ENCODE measurements around the gene ITPRIPL1.
"Not testable (repeated sequence)": the region's sequence is repeated elsewhere in the genome, so short reads cannot be mapped to it uniquely, and the experiment has no call there.

ITPRIPL1 gene, protein sequence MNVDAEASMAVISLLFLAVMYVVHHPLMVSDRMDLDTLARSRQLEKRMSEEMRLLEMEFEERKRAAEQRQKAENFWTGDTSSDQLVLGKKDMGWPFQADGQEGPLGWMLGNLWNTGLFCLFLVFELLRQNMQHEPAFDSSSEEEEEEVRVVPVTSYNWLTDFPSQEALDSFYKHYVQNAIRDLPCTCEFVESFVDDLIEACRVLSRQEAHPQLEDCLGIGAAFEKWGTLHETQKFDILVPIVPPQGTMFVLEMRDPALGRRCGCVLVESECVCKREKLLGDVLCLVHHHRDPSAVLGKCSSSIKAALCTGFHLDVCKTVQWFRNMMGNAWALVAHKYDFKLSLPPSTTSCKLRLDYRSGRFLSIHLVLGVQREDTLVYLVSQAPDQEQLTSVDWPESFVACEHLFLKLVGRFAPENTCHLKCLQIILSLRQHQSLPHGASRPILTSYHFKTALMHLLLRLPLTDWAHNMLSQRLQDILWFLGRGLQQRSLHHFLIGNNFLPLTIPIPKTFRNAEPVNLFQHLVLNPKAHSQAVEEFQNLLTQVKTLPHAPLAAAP

DNA sequence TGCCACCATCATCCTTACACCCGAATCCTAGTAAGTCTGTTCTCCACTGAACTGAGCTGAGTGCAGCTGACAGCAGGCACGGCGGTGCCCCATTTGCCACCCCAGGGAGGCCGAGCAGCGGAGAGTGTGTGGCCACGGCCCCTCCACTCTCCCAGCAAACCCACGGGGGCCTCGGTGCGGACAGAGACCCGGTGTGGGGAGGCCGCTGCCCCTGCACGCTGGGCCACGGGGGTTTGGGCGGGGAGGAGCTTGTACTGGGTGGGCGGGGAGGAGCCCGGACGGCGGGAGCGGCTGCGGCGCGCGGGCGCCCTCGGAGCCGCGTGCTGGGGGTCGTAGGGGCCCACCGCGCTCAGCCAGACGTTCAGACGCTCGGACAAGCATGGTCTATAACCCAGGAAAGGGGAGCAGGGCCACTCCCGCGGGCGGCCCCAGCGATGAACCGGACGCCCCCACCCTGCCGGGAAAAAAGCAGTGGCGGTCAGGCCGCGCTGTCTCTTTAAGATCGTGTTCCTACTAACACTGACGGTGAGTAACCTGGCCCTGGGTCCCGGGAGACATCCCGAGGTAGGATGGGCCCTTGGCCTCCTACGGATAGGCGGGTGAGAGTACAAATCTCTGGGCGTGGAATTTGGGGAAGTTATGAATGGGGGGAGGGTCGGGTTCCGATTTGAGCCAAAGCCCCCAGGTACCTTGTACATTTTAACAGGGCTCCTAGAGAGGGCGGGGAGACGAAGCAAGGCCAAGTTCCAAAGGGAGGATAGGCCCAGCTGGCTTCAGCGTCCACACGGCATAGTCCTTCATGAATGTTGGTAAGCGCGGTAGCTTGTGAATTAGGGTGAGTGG lies at the start of gene ITPRIPL1:
Gene ITPRIPL1, plus strand, starts transcription at position 277 of the 843 bp plus-strand sequence. Its CDS starts 523 bp downstream, at position 800.
- DNase-seq (ENCODE audit: low spot score), result peak; percentile 63

DNA sequence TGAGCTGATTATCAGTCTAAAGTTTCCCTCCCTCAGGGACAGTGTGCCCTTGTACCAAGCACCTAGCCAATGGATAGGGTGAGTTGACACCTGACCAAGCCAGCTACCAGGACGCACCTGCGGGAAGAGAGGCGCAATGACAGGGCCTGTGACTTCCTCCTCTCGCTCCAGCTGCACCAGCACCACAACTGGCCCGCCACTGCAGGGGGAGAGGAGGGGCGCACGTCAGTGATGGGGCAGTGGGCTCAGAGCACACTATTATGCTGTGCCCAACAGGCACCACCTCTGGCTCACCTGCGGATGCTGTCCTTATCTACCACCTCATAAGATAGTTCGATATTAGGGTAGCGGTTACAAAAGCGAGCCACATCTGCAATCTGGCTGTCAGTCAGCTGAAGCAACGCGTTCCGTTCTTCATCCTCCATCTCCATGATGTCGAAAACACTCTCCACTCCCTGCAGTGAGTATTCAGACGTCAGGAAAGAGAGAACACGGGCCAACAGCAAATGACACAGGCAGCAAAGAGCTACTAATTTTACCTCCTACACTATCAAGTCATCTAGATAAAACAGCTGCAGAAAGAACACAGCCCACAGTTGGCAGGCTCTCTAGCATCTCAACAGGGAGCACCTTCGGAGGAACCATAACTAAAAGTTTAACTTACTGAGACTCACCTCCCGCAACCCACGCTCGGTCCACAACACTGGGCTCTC lies 48.2 kb upstream of the ITPRIPL1 start:
- no peak for DNase-seq (ENCODE audit: low spot score)

DNA sequence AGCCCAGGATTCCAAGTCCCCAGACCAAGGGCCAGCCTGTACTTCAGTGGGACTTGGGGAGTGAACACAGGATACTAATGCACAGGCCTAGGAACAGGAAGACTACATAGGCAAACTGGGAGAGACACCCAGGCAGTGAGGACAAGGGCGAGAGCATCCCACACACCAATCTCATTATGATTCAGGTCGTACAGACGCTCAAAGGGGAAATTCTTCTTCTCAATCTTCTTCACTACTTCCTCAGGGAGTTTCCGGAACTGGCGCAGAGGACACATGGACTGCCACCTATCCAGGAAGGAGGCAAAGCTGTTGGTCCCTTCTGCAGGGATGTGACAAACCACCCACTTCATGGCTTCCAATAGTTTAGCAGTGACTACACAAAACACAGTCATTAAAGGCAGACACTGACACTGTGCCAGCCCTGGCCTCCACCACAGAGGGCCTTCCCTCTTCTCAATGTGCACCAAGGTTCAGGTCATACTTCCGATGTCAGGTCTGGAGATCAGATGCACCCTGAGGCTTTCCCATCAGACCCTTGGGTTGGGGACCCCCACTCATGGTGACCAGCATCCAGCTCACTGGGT lies 37.8 kb upstream of the ITPRIPL1 start:
- no peak for DNase-seq (ENCODE audit: low spot score)

DNA sequence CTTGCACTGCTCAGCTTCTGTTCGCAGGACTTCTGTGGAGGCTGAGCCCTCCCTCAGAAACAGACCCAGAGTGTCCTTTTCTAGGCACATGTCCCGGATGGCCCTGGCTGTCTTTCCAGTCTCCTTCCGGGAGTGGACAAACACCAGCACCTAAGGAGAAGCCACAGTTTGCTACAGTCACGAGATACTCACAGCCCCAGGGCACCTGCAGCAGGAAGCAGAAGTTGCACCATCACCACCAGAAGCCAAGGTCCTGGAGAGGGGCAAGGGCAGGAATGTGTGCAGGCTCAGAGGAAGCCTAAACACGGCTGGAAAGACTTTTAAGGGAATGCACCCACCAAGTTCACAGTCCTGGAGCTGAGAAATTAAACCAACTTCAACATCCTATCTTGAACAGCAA lies 33.4 kb upstream of the ITPRIPL1 start:
- no peak for DNase-seq (ENCODE audit: low spot score)

DNA sequence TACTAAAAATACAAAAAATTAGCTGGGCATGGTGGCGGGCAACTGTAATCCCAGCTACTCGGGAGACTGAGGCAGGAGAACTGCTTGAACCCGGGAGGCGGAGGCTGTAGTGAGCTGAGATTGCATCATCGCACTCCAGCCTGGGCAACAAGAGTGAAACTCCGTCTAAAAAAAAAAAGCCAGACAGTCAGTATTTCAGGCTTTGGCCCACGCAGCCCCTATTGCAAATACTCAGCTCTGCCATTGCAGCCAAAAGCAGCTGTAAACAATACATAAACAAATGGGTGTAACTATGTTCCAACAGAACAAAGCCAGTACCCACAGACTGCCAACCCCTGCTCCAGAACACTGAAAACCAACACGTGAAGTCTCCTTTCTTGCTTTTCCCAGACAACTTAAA lies 30.8 kb upstream of the ITPRIPL1 start:
- DNase-seq (ENCODE audit: low spot score), result not testable (repeated sequence)

DNA sequence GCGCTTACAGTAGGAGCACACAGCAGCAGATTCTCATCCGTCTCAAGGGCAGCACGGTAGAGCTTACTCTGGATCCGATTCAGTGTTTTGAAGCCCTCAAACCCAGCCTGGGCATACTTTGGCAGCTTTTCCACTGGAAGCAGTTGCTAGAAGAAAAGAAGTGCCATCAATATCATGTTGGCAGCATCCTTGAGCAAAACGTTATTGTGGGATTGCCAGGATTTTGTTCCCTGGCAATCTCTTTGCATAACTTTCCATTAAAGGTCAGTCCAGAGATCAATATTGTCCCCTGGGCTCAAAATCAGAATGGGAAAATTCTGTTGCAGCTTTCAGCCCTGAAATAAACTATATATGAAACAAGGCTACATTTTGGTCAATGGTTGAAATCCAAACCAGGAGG lies 28.2 kb upstream of the ITPRIPL1 start:
- no peak for DNase-seq (ENCODE audit: low spot score)

DNA sequence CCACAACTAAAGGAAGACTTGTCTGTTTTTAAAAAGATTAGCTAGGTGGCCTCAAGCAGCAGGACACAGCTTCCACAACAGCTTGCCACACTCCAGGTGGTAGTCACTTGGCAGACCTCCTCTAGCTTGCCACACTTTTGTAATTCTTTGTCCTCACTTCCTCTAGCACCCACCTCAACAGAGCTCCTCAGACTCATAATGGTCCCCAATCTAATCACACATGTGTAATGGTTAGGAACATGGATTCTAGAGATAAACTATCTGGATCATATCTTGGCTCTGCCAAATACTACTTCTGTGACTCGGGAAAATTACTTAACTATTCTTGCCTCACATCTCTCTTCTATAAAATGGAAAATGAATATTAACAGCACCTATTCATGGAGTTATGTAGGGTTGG lies 23.3 kb upstream of the ITPRIPL1 start:
- DNase-seq (ENCODE audit: low spot score), result no peak

DNA sequence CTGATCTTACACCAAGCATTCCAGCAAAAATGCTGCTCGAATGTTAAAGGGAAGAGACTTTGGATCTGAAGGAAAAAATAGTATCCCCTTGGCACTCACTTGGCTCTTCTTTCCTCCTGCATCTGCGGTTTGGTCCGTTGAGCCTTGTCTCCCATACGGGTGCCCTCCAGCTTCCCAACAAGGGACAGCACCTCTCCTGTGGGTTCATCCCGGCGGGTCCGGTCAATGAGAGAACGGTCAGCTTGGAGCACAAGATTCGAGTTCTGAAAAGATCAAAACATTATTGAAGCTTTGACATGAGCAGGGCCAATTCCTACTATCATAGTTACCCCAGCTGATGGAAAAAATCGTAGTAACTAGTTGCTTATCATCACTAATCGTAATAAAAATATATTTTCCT lies 20.5 kb upstream of the ITPRIPL1 start:
- DNase-seq (ENCODE audit: low spot score), result no peak

DNA sequence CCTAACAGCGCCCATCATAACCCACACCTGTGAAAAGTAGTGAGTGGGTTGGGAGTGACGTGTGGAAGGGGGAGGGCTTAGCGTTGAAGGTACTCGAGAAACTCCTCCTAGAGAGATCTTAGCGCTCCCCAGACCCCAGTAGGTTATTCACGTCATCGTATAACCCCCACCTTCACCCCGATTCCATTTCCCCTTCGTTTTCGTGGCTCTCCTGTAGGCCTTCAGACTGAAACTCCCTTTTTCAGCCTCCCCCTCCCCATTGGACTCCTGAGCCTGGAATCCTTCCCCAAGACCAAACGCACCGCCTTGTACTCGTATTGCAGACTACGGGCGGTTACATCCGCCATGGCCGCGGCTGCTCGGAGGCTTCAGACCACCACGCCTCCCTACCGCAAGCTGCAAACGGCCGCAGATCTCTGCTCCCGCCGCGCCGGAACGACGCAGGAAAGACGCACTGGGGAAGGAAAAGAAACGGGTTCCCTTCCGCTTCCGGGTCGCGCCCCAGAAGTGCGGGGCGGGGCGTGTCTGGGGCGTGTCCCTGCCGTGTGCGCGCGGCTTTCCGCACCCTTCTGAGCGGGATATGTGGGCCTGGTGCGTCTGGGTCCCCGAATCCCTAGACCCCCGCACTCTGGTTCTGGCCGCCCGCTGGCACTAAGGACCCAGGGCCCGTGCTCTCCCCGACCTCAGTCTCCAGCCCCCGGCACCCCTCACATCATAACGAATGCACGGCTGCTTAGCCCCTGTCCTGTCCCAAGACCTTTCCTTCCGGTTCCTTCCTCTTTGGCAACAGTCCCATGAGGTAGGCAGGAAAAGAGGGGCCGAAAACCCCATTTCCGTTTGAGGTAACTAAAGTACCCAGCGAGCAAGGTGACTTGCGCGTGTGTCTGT lies 19.8 kb upstream of the ITPRIPL1 start, which contains the start of gene SNRNP200:
Gene SNRNP200, minus strand, starts transcription at position 456 of the 888 bp plus-strand sequence. Its CDS starts 109 bp downstream, at position 347.
- DNase-seq (ENCODE audit: low spot score), result peak; percentile 91

DNA sequence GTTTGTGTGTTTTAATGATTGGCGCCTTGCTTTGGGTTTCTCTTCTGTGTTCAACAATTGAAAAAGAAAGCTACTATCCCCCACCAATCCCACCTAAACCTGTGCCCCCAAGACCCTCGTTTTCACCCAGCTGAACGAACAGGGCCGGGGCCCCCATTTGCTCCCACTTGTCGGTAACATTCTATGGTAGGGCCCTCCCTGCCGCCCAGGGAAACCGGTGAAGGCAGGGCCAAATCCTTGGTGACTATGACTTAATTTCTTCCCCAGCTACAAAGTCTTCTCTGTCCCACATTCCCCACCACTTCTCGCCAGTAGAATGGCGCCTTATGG lies 19.2 kb upstream of the ITPRIPL1 start:
- DNase-seq (ENCODE audit: low spot score), result no peak

DNA sequence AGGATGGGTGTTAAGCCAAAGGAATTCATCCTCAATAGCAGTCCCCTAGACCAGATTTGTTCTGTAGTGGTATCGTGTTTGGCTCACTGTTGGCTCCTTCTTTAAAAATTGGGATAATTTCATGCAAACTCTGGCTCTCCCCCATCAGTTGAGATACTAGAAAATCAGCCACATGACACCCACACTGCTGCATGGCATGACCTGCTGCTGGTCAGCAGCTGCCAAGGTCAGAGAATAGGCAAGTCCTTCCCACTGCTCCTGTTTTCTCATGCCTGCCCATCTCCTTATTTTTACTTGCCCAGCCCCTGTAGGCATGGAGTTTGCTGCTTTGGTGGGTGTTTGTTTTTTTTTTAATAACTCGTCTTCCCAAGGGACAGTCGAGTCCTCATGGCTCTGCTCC lies 18.7 kb upstream of the ITPRIPL1 start:
- no peak for DNase-seq (ENCODE audit: low spot score)

DNA sequence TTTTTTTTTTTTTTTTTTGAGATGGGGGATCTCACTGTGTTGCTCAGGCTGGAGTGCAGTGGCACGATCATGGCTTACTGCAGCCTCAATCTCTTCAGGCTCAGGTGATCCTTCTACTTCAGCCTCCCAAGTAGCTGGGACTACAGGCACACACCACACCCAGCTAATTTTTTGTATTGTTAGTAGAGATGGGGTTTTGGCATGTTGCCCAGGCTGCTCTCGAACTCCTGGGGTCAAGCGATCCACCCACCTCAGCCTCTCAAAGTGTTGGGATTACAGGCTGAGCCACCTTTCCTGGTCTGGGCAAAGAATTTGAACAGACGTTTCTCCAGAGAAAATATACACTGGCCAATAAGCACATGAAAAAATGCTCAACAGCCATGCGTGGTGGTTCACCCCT lies 16.9 kb upstream of the ITPRIPL1 start:
- DNase-seq (ENCODE audit: low spot score), result no peak

DNA sequence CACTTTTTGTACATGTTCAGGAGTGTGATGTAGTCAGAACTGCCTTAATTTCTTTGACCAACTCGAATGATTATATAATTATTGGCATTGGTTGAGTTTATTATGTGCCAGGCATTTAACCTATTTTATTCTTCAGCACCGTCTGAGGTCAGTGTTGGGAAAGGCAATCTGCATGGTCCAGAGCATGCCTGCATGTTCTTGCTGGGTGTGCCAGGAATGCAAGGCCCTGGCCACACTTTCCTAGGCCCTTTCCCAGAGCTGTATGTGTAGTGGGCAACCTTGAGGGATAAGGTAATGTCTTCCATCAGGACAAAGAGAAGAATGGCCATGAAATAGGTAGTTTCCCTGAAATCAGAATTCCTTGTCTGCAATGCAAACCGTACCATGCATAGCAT lies 10.1 kb upstream of the ITPRIPL1 start:
- DNase-seq (ENCODE audit: low spot score), result no peak

DNA sequence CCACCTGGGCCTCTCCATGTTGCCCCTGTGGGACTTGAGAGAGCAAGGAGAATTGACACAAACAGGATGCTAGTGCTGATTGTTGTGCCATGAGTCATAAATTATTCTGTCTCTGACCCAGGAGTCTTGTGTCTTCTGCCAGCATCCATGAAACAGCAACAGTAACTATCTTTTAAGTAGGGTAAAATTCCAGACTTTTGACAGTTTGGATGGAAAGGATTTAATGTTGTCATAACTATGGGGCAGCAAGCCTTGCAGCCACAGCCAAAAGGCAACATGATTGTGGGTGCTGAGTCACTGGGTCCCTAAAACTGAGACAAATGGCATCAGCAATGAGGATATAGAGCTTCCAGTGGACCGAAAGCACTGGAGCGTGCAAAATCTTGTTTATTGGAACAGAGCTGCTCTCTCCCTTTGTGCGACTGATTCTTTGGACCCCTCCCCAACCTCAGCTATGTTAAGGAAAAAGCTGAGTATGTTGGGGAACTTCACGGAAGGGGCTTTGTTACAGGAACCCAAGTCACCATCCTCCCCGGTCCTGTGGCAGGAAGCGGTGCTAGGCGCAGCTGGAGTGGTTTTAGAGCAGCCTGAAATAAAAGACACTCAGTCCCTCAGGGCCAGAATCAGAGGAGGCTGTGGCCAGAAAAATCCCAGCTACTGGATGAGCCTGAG lies 9.6 kb upstream of the ITPRIPL1 start:
- no peak for DNase-seq (ENCODE audit: low spot score)

DNA sequence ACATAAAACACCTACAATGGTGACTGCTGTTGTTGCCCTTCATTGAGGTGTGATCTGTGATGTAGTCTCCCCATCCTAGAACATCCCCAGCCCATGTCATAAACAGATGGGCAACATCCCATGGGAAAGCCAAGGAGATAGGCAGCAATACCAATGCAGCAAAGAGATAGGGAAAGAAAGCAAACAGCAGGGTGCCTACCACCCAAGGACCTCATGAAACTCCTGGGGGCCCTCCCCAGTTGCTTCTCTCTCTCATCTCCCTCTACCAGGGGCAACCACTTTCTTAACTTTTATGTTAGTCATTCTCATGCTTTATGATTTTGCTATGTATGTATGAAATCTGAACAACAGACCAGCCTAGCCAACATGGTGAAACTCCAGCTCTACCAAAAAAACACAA lies 8.1 kb upstream of the ITPRIPL1 start:
- no peak for DNase-seq (ENCODE audit: low spot score)

DNA sequence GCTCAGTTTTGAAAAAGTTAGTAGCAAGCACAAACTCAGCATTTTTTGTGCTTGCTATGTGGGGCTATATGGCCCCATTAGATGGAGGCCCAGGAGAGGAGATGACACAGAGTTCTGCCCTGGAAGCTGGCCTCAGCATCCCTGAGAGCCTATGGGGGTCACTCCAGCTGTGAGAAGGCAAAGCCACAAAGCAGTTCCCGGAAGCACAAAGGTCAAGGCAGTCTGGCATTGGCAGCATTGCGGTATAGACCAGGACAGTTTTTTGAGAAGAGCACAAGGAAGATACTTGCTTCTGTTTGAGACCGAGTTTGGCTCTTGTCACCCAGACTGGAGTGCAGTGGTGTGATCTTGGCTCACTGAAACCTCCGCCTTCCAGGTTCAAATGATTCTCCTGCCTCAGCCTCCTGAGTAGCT lies 7.5 kb upstream of the ITPRIPL1 start:
- DNase-seq (ENCODE audit: low spot score), result no peak

DNA sequence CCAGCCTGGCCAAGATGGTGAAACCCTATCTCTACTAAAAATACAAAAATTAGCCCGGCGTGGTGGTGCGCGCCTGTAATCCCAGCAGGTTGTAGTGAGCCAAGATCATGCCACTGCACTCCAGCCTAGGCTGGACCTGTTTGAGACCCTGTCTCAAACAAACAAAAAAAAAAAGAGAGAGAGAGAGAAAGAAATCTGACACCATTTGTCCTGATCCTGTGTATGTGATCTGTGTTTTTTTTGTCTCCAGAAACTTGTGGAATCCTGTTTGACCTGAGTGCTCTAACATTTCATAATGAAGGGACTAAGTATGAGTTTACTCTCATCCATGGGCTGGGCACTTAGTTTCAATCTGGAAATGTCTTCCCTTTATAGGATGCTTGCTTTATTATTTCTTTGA lies 6.4 kb upstream of the ITPRIPL1 start:
- DNase-seq (ENCODE audit: low spot score), result no peak

DNA sequence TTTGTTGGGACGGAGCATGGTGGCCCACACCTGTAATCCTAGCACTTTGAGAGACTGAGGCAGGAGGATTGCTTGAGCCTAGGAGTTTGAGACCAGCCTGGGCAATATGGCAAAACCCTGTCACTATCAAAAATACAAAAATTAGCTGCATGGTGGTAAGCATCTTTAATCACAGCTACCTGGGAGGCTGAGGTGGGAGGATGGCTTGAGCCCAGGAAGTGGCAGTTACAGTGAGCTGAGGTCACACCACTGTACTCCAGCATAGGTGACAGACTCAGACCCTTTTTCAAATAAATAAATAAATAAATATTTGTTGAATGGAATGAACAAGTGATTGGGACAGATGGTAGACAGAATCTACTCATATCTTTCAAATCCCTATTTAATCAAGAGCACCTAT lies 5.7 kb upstream of the ITPRIPL1 start:
- DNase-seq (ENCODE audit: low spot score), result no peak

DNA sequence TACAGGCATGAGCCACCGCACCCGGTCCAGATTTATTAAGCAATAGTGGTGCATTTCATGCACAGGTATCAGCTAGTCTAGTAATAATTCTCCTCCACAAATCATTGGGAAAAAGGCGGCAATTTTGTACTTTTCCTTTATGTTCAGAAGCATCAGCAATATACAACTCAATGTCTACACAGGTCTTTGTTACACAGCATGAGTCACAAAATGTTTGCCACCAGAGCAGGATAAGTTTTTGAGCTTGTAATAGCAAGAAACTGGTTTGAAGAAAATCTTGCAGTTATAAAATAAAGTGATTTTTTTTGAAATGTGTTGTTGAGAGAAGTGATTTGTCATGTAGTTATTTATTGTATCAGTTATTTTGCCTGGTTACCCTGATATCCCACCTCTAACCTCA lies 4.8 kb upstream of the ITPRIPL1 start:
- DNase-seq (ENCODE audit: low spot score), result no peak
